Erythroblast (primary cell): ENCODE measurements around the gene UBR3.

Source experiments
- GATA1 ChIP-seq: IDR thresholded peaks from 2 replicates; pipeline ENCODE4 v1.6.1; 2011; ENCODE audit warnings: low read depth, mild to moderate bottlenecking, control low read depth, low read length, moderate library complexity
- POLR2A ChIP-seq: IDR thresholded peaks from 2 replicates; pipeline ENCODE4 v1.6.1; 2011; ENCODE audit warnings: mild to moderate bottlenecking, low read length

GRCh38 chr2:169860149-169860548 is 32.9 kb downstream of the UBR3 start:
- TF ChIP-seq POLR2A (no peak), GATA1 (no peak)
